Mucosa of stomach (tissue), 1 donor: ENCODE data around the gene SV2C.

Source experiments
- H3K27me3 ChIP-seq: one replicate; pipeline ENCODE4 v1.7.0; 2013; ENCODE audit warnings: mild to moderate bottlenecking, low read length; ENCODE audit not compliant: control insufficient read depth, insufficient read depth
- H3K36me3 ChIP-seq: one replicate; pipeline ENCODE4 v1.7.0; 2013; ENCODE audit warnings: low read length; ENCODE audit not compliant: control insufficient read depth, insufficient read depth
- H3K4me1 ChIP-seq: one replicate; pipeline ENCODE4 v1.7.0; 2013; ENCODE audit warnings: mild to moderate bottlenecking, low read length; ENCODE audit not compliant: control insufficient read depth, insufficient read depth
- H3K4me3 ChIP-seq: one replicate; pipeline ENCODE4 v1.7.0; 2013; ENCODE audit warnings: low read length
- H3K9ac ChIP-seq: one replicate; pipeline ENCODE4 v1.7.0; 2013; ENCODE audit warnings: mild to moderate bottlenecking, low read length, moderate library complexity
- H3K9me3 ChIP-seq: one replicate; pipeline ENCODE4 v1.7.0; 2013; ENCODE audit warnings: mild to moderate bottlenecking, low read length, moderate library complexity; ENCODE audit not compliant: control insufficient read depth
- donor health status: Pancreatic carcinoma.

SV2C gene

DNA sequence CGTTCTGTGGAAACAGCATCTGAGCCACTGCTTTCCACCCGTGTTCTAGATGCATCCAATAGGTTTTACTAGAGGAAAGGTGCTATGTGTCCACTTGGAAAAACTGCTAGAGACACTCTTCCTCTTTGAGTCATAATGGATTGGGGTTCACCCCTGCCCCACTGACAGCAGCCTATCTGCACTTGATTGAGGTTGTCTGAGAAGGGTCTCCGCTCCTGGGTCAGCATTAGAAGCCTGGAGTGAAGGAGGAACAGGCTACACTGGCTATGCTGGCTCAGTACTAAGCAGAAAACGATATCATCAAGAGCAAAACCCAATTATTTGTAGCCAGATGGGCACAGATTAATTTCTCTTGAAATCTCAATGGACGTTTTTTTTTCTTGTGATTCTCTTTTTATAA lies 167.3 kb downstream of the SV2C start:
- Histone ChIP-seq H3K4me3 (no peak overlapping the region), H3K4me1 (no peaks in the 10 kb centered on the region), H3K27me3 (no peaks in the 10 kb centered on the region)

DNA sequence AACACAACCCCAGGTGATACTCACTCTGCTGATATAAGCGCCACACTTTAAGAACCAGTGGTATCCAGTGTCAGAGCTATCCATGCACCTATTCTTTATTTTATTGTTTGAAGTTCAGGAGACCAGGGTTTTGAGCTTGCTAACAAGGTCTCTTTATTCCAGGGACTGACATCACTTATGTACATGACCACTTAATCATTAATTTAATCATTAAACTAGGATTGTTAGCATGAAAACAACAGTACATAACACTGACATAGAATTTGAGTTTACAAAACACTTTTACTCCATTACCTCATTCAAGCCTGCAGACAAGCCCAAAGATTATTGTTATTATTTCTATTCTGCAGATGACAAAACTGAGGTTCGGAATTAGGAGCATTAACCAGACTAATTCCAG lies 168.5 kb downstream of the SV2C start:
- Histone ChIP-seq H3K36me3 (no peaks in the 10 kb centered on the region), H3K9me3 (no peaks in the 10 kb centered on the region), H3K27me3 (no peaks in the 10 kb centered on the region), H3K4me3 (no peak overlapping the region), H3K4me1 (no peaks in the 10 kb centered on the region), H3K9ac (no peak overlapping the region)

More for the DNA sequence above, 167.3 kb downstream of the SV2C start:
- Histone ChIP-seq H3K36me3 (no peaks in the 10 kb centered on the region), H3K9me3 (no peaks in the 10 kb centered on the region), H3K9ac (no peak overlapping the region)

DNA sequence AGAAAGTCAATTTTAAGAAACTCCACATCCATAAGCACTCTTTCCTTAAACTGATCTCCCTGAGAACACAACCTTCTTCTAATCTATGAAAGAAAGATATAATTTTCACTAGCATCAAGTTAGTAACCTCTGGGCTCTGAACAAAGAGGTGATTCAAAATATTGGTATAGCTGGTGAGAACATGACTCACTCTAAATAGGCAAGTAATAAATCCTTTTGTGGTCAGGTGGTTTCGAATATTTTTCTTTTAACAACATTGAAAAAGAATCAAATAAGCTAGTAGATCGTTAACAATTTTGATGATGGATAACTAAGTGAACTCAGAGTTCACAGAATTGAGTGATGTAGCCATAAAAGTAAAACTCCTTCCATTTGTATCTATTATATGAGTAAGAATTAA lies 169.3 kb downstream of the SV2C start:
- Histone ChIP-seq H3K9me3 (no peaks in the 10 kb centered on the region), H3K36me3 (no peaks in the 10 kb centered on the region), H3K27me3 (no peaks in the 10 kb centered on the region), H3K4me1 (no peaks in the 10 kb centered on the region), H3K9ac (no peak overlapping the region), H3K4me3 (no peak overlapping the region)

DNA sequence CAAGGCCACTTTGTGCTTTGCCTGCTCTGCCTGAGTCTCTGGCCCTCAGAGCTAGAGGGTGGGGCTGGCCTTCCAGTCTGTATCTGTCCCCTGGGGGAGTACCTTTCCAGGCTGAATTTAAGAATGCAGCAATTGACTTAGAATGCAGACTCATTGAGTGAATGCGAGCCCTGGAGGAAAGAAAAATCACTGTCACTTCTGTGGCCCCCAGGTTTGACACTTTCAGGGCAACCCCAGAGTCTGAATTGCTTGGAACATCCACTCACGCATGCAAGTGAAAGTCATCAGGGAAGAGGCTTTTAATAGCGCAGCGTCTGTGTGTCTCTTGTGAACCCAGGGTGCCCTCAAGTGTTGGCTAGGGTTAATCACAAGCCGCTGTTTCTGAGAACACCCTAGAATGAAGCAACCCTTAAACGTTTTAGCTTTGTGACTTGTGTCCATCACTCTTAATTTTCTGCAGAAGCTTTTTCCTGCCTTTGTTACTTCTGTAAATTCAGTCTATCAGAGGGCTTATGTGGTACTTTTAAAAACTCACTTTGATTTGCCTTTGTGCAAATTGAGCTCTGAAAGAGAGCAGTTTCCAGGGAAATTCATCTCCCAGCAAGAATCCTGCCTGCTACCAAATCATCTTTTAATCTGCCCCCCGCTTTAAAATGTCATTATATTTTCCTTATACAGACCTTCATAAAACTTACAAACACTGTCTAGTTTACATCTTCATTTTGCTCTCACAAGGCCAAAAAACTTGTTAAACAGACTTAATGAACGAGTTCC lies 173.1 kb downstream of the SV2C start:
- Histone ChIP-seq H3K36me3 (no peaks in the 10 kb centered on the region), H3K9me3 (no peaks in the 10 kb centered on the region), H3K4me3 (no peak overlapping the region), H3K27me3 (no peaks in the 10 kb centered on the region), H3K4me1 (no peaks in the 10 kb centered on the region), H3K9ac (no peak overlapping the region)

DNA sequence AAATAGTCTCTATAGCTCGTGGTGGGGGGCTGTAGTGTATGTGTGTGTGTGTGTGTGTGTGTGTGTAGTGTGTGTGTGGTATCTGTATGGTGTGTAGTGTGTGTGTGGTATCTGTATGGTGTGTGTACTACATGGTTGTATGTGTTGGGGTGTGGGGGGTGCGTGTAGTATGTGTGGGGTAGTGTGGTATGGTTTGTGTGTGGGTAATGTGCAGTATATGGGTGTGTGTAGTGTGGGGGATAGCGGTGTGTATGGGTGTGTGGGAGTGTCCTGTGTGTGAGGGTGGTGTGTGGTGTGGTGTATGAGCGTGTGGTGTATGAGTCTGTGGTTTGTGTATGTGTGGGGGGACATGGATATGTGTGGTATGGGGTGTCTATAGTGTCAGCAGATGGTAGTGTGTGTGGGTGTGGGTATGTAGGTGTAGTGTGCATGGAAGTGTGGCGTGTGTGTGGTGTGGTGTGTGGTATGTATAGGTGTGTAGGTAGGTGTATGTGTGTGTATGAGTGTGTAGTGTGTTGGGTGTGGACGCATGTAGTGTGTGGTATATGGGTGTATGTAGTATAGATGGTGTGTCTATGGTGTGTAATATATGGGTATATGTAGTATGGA lies 174.1 kb downstream of the SV2C start:
- Histone ChIP-seq H3K4me3 (no peak overlapping the region), H3K9ac (no peak overlapping the region), H3K36me3 (no peaks in the 10 kb centered on the region), H3K27me3 (no peaks in the 10 kb centered on the region), H3K4me1 (no peaks in the 10 kb centered on the region), H3K9me3 (no peaks in the 10 kb centered on the region)

DNA sequence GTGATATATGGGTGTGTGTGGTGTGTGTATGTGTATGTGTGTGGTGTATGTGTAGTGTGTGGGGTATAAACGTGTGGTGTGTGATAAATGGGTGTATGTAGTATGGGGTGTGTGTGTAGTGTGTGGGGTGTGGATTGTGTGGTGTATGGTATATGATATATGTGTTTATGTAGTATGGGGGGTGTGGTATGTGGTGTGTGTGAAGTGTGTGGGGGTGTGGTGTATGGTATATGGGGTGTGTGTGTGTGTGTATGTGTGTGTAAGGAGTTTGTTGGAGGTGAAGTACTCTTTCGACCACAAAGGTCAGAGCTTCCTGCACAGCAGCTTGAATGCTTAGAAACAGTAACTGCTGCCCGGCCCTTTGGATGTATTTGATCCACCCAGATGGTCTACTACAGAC lies 174.7 kb downstream of the SV2C start:
- H3K4me1 ChIP-seq, result no peaks in the 10 kb centered on the region
- H3K36me3 ChIP-seq, result no peaks in the 10 kb centered on the region
- no peaks in the 10 kb centered on the region for H3K9me3 ChIP-seq
- H3K9ac ChIP-seq, result no peak overlapping the region
- H3K27me3 ChIP-seq, result no peaks in the 10 kb centered on the region
- no peak overlapping the region for H3K4me3 ChIP-seq

DNA sequence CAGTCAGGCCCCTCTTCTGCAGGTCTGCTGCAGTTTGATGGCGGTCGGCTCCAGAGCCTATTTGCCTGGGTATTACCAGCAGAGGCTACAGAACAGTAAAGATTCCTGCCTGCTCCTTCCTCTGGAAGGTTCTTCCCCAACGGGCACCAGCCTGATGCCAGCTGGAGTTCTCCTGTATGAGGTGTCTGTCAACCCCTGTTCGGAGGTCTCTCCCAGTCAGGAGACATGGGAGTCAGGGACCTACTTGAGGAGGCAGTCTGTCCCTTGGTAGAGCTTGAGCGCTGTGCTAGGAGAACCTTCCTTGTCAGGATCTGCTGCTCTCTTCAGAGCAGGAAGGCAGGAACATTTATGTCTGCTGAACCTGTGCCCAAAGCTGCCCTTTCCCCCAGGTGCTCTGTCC lies 181.5 kb downstream of the SV2C start:
- Histone ChIP-seq H3K9ac (no peak overlapping the region), H3K4me3 (no peak overlapping the region), H3K36me3 (no peaks in the 10 kb centered on the region), H3K9me3 (no peaks in the 10 kb centered on the region), H3K27me3 (no peaks in the 10 kb centered on the region), H3K4me1 (no peaks in the 10 kb centered on the region)

DNA sequence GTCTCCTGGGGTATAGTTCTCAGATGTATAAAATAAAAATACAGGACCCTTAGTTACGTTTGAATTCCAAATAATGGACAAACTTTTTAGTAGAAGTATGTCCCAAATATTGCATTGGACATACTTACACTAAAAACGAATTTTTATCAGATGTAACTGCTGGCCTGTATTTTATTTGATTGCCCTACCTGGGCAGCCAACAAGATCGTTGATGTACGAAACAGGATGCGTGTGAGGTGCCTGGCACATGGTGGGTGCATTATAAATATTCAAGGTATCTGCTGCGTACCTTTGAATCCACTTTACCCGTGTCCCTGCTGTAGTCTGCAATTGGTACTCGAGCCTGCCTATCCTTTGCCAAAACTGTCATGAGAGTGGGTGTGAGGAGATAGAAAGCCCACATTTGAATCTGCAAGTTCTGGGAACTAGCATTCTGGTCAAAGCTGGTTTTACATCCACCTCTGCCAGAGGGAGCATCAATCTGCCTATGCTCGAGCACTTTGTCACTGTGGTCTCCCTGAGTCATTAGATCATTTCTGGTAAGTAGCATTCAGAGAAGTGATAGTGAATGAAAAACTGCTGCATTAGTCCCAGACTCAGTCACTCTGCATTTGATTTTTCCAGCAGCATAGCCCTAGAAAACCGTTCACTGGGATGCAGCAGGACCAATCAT lies 186.2 kb downstream of the SV2C start:
- Histone ChIP-seq H3K9me3 (no peaks in the 10 kb centered on the region), H3K27me3 (no peaks in the 10 kb centered on the region), H3K4me1 (no peaks in the 10 kb centered on the region), H3K4me3 (no peak overlapping the region), H3K9ac (no peak overlapping the region), H3K36me3 (no peaks in the 10 kb centered on the region)

DNA sequence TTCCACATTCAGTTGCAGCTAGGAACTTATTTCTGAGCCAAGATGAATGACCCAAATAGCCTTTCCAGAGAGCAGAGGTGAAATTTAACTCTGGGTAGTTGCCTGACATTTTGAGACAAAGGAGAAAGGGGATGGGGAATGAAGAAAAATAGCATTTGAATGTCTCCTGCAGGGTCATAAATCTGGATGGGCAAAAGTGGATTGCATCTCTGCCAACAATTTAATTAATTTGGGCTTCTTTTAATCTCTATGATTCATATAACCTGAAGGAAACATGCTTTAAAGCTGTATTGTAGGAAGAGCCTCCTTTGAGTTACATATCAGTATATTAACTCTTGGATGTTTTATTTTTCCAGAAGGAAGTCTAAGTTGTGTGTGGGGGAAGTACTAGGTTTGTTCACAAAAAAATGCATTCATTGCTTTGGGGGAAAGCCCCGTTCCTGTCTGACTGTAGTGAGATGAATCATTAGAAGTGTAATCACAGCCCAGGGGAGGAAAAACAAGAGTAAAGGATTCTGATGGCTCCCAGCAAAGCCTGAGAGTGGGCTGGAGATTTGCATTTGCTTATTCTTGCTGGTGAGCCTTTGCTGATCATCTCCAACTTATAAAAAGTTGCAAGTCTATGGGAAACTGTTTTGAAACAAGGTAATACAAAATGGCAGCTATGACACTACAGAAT lies 186.9 kb downstream of the SV2C start:
- Histone ChIP-seq H3K4me1 (no peaks in the 10 kb centered on the region), H3K9ac (no peak overlapping the region), H3K27me3 (no peaks in the 10 kb centered on the region), H3K36me3 (no peaks in the 10 kb centered on the region), H3K4me3 (no peak overlapping the region), H3K9me3 (no peaks in the 10 kb centered on the region)

DNA sequence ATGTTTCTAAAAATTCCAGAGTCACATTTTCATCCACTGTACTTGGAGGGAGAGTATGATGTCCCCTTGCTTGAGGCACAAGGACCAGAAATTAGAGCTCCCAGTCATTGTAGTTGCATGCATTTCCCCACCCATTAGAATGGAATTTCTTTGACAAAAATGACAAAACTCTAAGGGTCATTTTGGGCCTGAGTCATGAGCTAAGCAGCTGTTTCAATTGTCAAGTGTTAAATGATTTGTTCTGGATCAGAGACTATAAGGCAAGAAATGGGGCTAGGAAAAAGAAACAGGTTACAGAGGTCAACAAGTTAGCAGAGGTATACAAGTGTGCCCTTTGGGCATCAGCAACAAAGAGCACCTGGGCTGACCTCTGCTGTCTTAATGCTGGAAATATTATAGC lies 188.7 kb downstream of the SV2C start:
- no peak overlapping the region for H3K9ac ChIP-seq
- no peaks in the 10 kb centered on the region for H3K9me3 ChIP-seq

DNA sequence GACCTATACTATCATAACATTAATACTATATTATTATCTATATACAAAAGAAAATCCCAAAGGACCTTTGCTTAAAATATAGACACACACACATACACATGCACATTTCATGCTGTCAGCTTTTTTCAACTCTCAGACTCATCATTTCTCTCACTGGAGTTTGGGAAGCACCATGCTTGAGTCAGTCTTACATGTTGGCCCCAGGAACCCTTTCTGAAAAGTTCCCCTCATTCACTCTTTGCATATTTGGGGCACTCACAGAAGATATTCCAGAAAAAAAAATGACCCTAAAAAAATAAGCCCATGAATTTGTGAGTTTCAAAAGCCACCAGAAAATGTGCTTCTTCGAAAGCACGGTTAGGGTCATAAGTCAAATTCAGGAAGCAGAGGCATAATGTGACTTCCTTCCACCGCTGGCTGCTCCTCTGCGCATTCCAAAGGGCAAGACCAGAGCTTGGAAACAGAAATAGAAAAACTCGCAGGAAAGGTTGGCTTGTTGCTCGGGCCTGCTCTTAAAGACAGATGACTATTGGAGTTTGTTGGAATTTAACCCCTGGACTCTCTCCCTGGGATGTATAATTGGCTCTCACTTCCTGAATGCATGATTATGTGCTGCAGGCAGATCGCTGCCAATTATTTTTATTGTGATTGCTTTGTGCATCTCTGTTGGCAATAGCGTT lies 190.2 kb downstream of the SV2C start:
- Histone ChIP-seq H3K9me3 (no peaks in the 10 kb centered on the region), H3K27me3 (no peaks in the 10 kb centered on the region), H3K9ac (no peak overlapping the region), H3K36me3 (no peaks in the 10 kb centered on the region), H3K4me1 (no peaks in the 10 kb centered on the region), H3K4me3 (no peak overlapping the region)

More for the DNA sequence above, 188.7 kb downstream of the SV2C start:
- no peaks in the 10 kb centered on the region for H3K36me3 ChIP-seq
- no peaks in the 10 kb centered on the region for H3K27me3 ChIP-seq
- no peaks in the 10 kb centered on the region for H3K4me1 ChIP-seq
- H3K4me3 ChIP-seq, result no peak overlapping the region
